ENCODE data around the gene NEK2. TPM values are rescaled to one million over a fixed set of nuclear protein-coding genes. Genes with fewer than 3 reads are reported as not detected.

NEK2 gene
- total RNA-seq, 1 experiment from 2014 or later = 44.5 TPM

DNA sequence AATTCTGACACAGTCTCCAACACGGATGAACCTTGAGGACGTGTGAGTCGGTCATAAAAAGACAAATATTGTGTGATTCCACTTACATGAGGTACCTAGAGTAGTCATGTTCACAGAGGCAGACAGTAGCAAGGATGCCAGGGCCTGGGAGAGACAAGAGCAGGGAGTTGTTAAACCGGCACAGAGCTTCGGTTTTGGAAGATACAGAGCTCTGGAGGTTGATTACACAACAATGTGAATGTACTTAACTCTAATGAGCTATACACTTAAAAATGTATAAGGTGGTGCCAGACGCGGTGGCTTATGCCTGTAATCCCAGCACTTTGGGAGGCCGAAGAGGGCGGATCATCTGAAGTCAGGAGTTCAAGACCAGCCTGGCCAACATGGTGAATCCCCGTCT lies 37.8 kb upstream of the NEK2 start:
- Mint-ChIP-seq H3K36me3 (ENCODE audit: insufficient read depth, unreplicated experiment) (no peaks in the 10 kb centered on the region), H3K27me3 (ENCODE audit: insufficient read depth, unreplicated experiment) (no peaks in the 10 kb centered on the region), H3K27ac (ENCODE audit: low read depth, unreplicated experiment) (no peak overlapping the region), H3K9me3 (ENCODE audit: unreplicated experiment) (no peaks in the 10 kb centered on the region), H3K4me3 (ENCODE audit: unreplicated experiment) (no peak overlapping the region), H3K4me1 (ENCODE audit: insufficient read depth, unreplicated experiment) (peaks cover 12% of the 10 kb centered on the region)
- intact Hi-C loops (cut with micrococcal nuclease) = no loop called here
- BruUV-seq (replicated peaks) = no TSS peak
- ChIA-PET POLR2A (interaction anchor here (0.7 to 1.2 kb wide), 3 partner anchors 11 to 27 kb away, joined by 3 to 4 read pairs (median 3); no protein-coding TSS in a partner anchor), CTCF (interaction anchor here (0.7 to 7.1 kb wide), 3 partner anchors 11 to 238 kb away, joined by 3 to 79 read pairs (median 3); no protein-coding TSS in a partner anchor)
- TF ChIP-seq CTCF (IDR thresholded peaks at IDR 0.05; ENCODE audit: unreplicated experiment) = no peak
- DNase-seq (ENCODE audit: unreplicated experiment) = peak; percentile 71

DNA sequence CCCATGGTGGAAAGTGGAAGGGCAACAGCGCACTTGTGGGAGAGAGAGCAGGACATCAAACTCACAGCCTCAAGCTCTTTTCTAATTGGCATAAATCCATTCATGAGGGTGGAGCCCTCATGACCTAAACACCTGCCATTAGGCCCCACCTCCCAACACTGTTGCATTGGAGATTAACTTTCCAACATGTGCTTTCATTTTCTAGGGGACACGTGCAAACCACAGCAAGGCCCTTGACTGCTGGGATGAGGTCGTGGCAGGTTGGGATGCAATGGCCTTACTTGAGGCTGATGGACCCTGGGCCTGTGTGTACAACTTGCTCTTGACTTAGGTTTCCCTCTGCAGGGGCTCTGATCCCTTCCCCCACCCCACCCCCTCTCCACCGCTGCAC lies 35.9 kb upstream of the NEK2 start:
- CTCF ChIA-PET = interaction anchor here (0.6 to 7.1 kb wide), 2 partner anchors 12 to 386 kb away, joined by 3 to 79 read pairs; no protein-coding TSS in a partner anchor
- H3K27me3 Mint-ChIP-seq (ENCODE audit: insufficient read depth, unreplicated experiment) = no peaks in the 10 kb centered on the region

DNA sequence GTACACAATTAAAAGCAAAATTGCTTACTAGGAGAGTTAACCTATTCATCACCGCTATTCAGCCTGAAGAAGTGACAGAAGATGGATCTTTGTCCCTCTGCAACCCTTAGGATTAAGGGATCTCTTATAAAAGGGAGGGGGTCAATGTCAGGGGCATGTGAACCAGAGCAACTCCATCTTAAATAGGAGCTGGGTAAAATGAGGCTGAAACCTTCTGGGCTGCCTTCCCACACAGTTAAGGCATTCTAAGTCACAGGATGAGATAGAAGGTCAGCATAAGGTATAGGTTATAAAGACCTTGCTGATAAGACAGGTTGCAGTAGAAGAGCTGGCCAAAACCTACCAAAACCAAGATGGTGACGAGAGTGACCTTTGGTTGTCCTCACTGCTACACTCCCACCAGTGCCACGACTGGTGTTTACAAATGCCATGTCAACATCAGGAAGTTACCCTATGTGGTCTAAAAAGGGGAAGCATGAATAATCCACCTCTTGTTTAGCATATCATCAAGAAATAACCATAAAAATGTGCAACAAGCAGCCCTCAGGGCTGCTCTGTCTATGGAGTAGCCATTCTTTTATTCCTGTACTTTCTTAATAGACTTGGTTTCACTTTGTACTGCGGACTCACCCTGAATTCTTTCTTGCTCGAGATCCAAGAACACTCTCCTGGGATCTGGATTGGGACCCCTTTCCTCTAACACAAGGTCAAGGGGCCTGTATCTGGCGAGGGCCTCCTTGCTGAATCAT lies 35.3 kb upstream of the NEK2 start:
- no peak overlapping the region for H3K4me3 Mint-ChIP-seq (ENCODE audit: unreplicated experiment)
- ChIA-PET CTCF (interaction anchor here (0.5 to 7.1 kb wide), 3 partner anchors 12 to 386 kb away, joined by 3 to 79 read pairs (median 4); no protein-coding TSS in a partner anchor), POLR2A (interaction anchor here (0.6 to 1.6 kb wide), 2 partner anchors 21 to 869 kb away, joined by 4 read pairs; no protein-coding TSS in a partner anchor)
- BruUV-seq (replicated peaks) = no TSS peak
- DNase-seq (ENCODE audit: unreplicated experiment) = no peak
- no peaks in the 10 kb centered on the region for H3K27me3 Mint-ChIP-seq (ENCODE audit: insufficient read depth, unreplicated experiment)
- H3K27ac Mint-ChIP-seq (ENCODE audit: low read depth, unreplicated experiment) = no peak overlapping the region
- intact Hi-C loops (cut with micrococcal nuclease) = no loop called here
- TF ChIP-seq CTCF (IDR thresholded peaks at IDR 0.05; ENCODE audit: unreplicated experiment) = no peak
- no peaks in the 10 kb centered on the region for H3K9me3 Mint-ChIP-seq (ENCODE audit: unreplicated experiment)
- H3K4me1 Mint-ChIP-seq (ENCODE audit: insufficient read depth, unreplicated experiment) = peaks cover 21% of the 10 kb centered on the region
- no peaks in the 10 kb centered on the region for H3K36me3 Mint-ChIP-seq (ENCODE audit: insufficient read depth, unreplicated experiment)

More for the DNA sequence above, 35.9 kb upstream of the NEK2 start:
- DNase-seq (ENCODE audit: unreplicated experiment) = no peak
- Mint-ChIP-seq H3K36me3 (ENCODE audit: insufficient read depth, unreplicated experiment) (no peaks in the 10 kb centered on the region), H3K4me3 (ENCODE audit: unreplicated experiment) (no peak overlapping the region), H3K27ac (ENCODE audit: low read depth, unreplicated experiment) (no peak overlapping the region), H3K4me1 (ENCODE audit: insufficient read depth, unreplicated experiment) (peaks cover 15% of the 10 kb centered on the region), H3K9me3 (ENCODE audit: unreplicated experiment) (no peaks in the 10 kb centered on the region)
- no peak for TF ChIP-seq CTCF (IDR thresholded peaks at IDR 0.05; ENCODE audit: unreplicated experiment)
- POLR2A ChIA-PET = interaction anchor here (0.6 to 1.6 kb wide), 3 partner anchors 15 to 218 kb away, joined by 3 to 4 read pairs (median 4); no protein-coding TSS in a partner anchor
- intact Hi-C loops (cut with micrococcal nuclease) = no loop called here
- BruUV-seq (replicated peaks) = no TSS peak

DNA sequence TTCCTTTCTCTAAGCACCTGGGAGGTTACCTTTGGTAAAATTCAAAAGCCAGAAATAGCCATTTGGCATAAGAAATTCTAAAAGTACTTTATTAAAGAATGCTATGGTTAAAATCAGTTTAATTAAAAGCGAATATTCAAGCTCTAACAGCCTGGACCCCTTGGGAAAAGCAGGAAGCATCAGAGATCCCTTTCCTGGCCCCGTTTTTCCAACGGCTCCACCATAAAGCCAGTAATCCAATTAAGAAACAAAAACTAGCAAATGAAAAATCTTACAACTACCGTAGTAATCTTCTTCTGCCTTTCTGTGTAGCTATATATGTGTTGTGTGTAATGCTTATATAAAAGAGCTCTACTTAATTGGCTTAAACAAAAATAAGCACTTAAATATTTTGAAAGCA lies 33.5 kb upstream of the NEK2 start:
- no peak for TF ChIP-seq CTCF (IDR thresholded peaks at IDR 0.05; ENCODE audit: unreplicated experiment)
- no TSS peak for BruUV-seq (replicated peaks)
- H3K4me3 Mint-ChIP-seq (ENCODE audit: unreplicated experiment) = no peak overlapping the region
- H3K27ac Mint-ChIP-seq (ENCODE audit: low read depth, unreplicated experiment) = no peak overlapping the region
- CTCF ChIA-PET = interaction anchor here (0.8 to 7.1 kb wide), 11 partner anchors 10 to 660 kb away, joined by 3 to 79 read pairs (median 4); partner anchors contain the start of genes DTL and INTS7
- intact Hi-C loops (cut with micrococcal nuclease) = no loop called here
- POLR2A ChIA-PET = interaction anchor here (1.0 to 1.6 kb wide), 3 partner anchors 14 to 317 kb away, joined by 3 to 4 read pairs (median 4); no protein-coding TSS in a partner anchor
- H3K4me1 Mint-ChIP-seq (ENCODE audit: insufficient read depth, unreplicated experiment) = peaks cover 26% of the 10 kb centered on the region
- DNase-seq (ENCODE audit: unreplicated experiment) = no peak
- H3K36me3 Mint-ChIP-seq (ENCODE audit: insufficient read depth, unreplicated experiment) = no peaks in the 10 kb centered on the region
- H3K9me3 Mint-ChIP-seq (ENCODE audit: unreplicated experiment) = no peaks in the 10 kb centered on the region
- no peaks in the 10 kb centered on the region for H3K27me3 Mint-ChIP-seq (ENCODE audit: insufficient read depth, unreplicated experiment)
